ENCODE measurements around the gene TECPR2.

The TECPR2 gene

DNA sequence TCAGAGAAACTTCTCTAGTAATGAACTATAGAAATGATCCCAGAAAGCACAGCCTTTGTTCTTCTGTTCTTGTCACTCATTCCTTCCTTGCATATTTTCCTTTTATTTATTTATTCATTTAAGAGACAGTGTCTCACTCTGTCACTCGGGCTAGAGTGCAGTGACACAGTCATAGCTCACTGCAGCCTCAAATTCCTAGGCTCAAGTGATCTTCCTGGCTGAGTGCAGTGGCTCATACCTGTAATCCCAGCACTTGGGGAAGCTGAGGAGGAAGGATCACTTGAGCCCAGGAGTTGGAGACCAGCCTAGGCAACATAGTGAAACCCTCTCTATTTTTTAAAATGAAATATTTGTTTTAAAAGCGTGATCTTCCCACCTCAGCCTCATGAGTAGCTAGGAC lies 11.5 kb downstream of the TECPR2 start:
- no peak for DNase-seq (ENCODE audit: insufficient read length, low spot score)
- no peak for FAIRE-seq
- TF ChIP-seq CTCF (IDR thresholded peaks at IDR 0.05; ENCODE audit: insufficient read depth, missing control alignments): no peak

DNA sequence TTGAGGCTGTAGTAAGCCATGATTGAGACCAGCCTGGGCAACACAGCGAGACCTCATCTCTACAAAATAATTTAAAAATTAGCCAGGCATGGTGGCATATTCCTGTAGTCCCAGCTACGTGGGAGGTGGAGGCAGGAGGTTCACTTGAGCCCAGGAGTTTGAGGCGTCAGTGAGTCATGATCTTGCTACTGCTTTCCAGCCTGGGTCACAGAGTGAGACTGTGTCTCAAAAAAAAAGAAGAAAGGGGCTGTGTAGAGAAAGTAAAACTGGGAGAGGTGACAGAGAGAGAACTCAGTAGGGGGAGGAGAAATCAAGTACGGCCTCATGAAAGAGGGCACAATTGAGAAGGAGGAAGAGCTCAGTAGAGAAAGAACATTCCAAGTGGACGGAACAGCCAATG lies 12.4 kb downstream of the TECPR2 start:
- FAIRE-seq (no peak), DNase-seq (ENCODE audit: insufficient read length, low spot score) (no peak)
- TF ChIP-seq CTCF (IDR thresholded peaks at IDR 0.05; ENCODE audit: insufficient read depth, missing control alignments): no peak

DNA sequence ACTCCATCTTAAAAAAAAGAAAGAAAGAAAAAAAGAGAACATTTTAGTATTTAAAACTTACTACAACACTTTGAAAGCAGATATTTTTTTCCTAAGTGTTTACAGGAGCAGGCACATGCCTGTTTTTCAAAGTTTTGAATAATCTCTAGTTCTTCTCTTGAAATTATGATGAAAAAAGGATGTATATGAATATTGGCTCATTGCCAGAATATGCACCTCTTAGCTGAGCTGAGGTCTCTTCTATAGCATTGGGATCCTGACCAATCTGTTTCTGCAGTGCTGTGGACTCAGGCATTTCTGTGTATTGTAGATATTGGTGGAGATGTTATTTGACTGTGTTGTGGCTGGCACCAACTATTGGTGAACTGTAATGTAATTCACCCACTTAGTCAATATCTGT lies 15.0 kb downstream of the TECPR2 start:
- DNase-seq (ENCODE audit: insufficient read length, low spot score): no peak
- TF ChIP-seq CTCF (IDR thresholded peaks at IDR 0.05; ENCODE audit: insufficient read depth, missing control alignments): no peak
- no peak for FAIRE-seq

GRCh38 chr14:102378830-102379229 lies 16.1 kb downstream of the TECPR2 start:
- DNase-seq (ENCODE audit: insufficient read length, low spot score) (no peak), FAIRE-seq (no peak)
- TF ChIP-seq CTCF (IDR thresholded peaks at IDR 0.05; ENCODE audit: insufficient read depth, missing control alignments): no peak

- DNase-seq (ENCODE audit: insufficient read length, low spot score) (no peak), FAIRE-seq (no peak)
Observed at GRCh38 chr14:102387086-102387485, 24.3 kb downstream of the TECPR2 start.

DNA sequence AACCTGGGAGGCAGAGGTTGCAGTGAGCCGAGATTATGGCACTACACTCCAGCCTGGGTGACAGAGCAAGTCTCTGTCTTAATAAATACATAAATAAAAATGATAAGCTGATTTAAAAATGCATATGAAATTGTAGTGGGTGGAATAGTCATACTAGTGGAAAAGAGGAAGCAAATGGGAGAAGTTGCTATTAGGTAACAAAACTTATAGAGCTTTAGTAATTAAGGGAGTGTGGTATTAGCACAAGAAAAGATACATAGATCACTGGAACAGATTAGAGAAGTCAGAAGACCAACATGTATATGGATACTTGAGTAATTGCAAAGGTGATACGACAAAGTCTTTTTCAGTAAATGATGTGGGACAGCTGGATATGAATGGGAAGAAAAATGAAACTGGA lies 26.5 kb downstream of the TECPR2 start:
- DNase-seq (ENCODE audit: insufficient read length, low spot score) (no peak), FAIRE-seq (no peak)
- TF ChIP-seq CTCF (IDR thresholded peaks at IDR 0.05; ENCODE audit: insufficient read depth, missing control alignments): no peak

More at GRCh38 chr14:102387086-102387485, 24.3 kb downstream of the TECPR2 start:
- no peak for TF ChIP-seq CTCF (IDR thresholded peaks at IDR 0.05; ENCODE audit: insufficient read depth, missing control alignments)

DNA sequence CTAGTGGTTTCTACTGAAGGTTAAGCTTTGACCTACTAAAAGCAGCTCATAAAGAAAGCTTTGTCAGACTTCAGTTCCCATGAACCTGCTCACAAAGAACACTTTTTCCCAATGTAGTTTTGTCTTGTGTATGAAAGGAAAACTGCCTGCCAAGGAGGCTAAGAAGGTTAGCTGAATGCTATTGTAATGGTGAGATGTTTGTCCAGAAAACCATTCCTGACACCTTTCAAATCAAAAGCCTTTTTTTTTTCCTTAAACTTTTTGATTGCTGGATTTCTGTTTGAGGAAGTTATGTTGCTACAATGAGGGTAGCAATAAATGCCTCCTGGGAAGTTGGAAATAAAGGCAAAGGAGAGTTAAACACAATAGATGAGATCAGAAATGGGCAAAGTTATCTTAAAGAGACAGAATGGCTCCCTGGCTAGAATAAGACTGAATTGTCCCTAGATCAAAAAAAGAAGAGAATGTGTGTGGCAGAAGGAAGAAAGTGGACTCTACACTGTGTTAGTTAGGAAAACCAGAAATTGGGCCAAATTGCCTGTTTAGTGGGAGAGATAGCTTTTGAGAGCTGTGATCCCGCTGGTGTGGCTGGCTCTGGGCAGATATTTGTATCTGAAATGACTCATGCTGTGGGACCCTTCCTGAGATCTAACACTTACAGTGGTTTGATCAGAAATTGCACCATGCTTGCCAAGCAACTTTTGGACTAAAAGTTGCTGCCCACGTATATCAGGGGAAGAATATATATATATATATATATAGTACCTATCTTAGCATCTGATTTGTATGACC lies 27.5 kb downstream of the TECPR2 start:
- no peak for FAIRE-seq
- no peak for TF ChIP-seq CTCF (IDR thresholded peaks at IDR 0.05; ENCODE audit: insufficient read depth, missing control alignments)
- no peak for DNase-seq (ENCODE audit: insufficient read length, low spot score)

All from D721Med (cell line).